CD4-positive, alpha-beta memory T cell (primary cell): ENCODE data around the gene TNC. TPM values are rescaled to one million over a fixed set of nuclear protein-coding genes. Genes with fewer than 3 reads are reported as not detected.

ENCODE experiments used
- CTCF ChIA-PET: fragments of 350-600 bp; sonication (Branson Sonifier 250); formaldehyde crosslinking; loops from one replicate; lab custom pipeline; 2021; ENCODE audit warnings: inconsistent platforms; ENCODE audit not compliant: partially characterized antibody; lab: Charles Lee
- POLR2A ChIA-PET: fragments of 350-600 bp; sonication (Branson Sonifier 250); formaldehyde crosslinking; loops from one replicate; lab custom pipeline; 2021; ENCODE audit not compliant: partially characterized antibody; lab: Charles Lee
- DNase-seq, 5 donors: peaks; one replicate each; pipeline versions ENCODE4 v3.0.0 to v3.0.0-alpha.2; 2020 to 2022; ENCODE audit warnings: mixed read lengths in 1 of 5
- H3K27ac ChIP-seq: one replicate; pipeline ENCODE4 v1.7.0; 2013; ENCODE audit warnings: low read depth, low read length
- H3K27me3 ChIP-seq: 2 replicates; pipeline ENCODE4 v1.7.0; 2013; ENCODE audit warnings: mild to moderate bottlenecking, low read length, moderate library complexity; ENCODE audit not compliant: insufficient read depth
- H3K36me3 ChIP-seq: 2 replicates; pipeline ENCODE4 v1.7.0; 2013; ENCODE audit warnings: mild to moderate bottlenecking, low read length, moderate library complexity; ENCODE audit not compliant: insufficient read depth
- H3K4me1 ChIP-seq: 2 replicates; pipeline ENCODE4 v1.7.0; 2013; ENCODE audit warnings: mild to moderate bottlenecking, low read length, moderate library complexity; ENCODE audit not compliant: insufficient read depth
- H3K4me3 ChIP-seq, 2 donors: one replicate each; pipeline ENCODE4 v1.7.0; 2013; ENCODE audit warnings: low read length in 2 of 2, mild to moderate bottlenecking in 1 of 2
- H3K9me3 ChIP-seq, 2 donors: one replicate each; pipeline ENCODE4 v1.7.0; 2013; ENCODE audit warnings: low read length in 2 of 2, control low read depth in 1 of 2; ENCODE audit not compliant: control insufficient read depth in 1 of 2
- H3K27ac Mint-ChIP-seq, 7 donors: one replicate each; pipeline ENCODE4 v1.8.0; 2020 to 2021; ENCODE audit warnings: mixed read lengths in 7 of 7, mild to moderate bottlenecking in 6 of 7, inconsistent platforms in 3 of 7, moderate library complexity in 3 of 7
- H3K27me3 Mint-ChIP-seq, 2 donors: one replicate each; pipeline ENCODE4 v1.8.0; 2020 to 2021; ENCODE audit warnings: mixed read lengths in 2 of 2
- H3K36me3 Mint-ChIP-seq, 2 donors: one replicate each; pipeline ENCODE4 v1.8.0; 2020 to 2021; ENCODE audit warnings: mixed read lengths in 2 of 2, inconsistent platforms in 1 of 2, mild to moderate bottlenecking in 1 of 2
- H3K4me1 Mint-ChIP-seq, 4 donors: one replicate each; pipeline ENCODE4 v1.8.0; 2020 to 2021; ENCODE audit warnings: mixed read lengths in 4 of 4, mild to moderate bottlenecking in 1 of 4
- H3K4me3 Mint-ChIP-seq, 8 donors: one replicate each; pipeline ENCODE4 v1.8.0; 2020 to 2021; ENCODE audit warnings: mixed read lengths in 8 of 8, mild to moderate bottlenecking in 7 of 8, moderate library complexity in 6 of 8, inconsistent platforms in 3 of 8
- H3K9me3 Mint-ChIP-seq, 8 donors: one replicate each; pipeline ENCODE4 v1.8.0; 2020 to 2021; ENCODE audit warnings: mixed read lengths in 8 of 8, mild to moderate bottlenecking in 5 of 8, inconsistent platforms in 3 of 8, moderate library complexity in 1 of 8
- intact Hi-C: fragments of 100-400 bp; cut with micrococcal nuclease; formaldehyde crosslinking; loops from one replicate; pipeline ENCODE4 v1.15.1; 2023
- polyA plus RNA-seq, 2 donors: library from polyadenylated mRNA; unstranded; fragments of 300-500 nt; fragmentation: Illumina TruSeq; gene quantifications; one replicate each; pipeline ENCODE4 v1.2.3, GENCODE V29; 2021
- total RNA-seq, 2 experiments: library from RNA; stranded (reverse); gene quantifications; one replicate each; pipeline ENCODE4 v1.2.3, GENCODE V29; 2021

TNC gene
- total and polyA plus RNA-seq, 4 experiments from 2014 or later = not detected

DNA sequence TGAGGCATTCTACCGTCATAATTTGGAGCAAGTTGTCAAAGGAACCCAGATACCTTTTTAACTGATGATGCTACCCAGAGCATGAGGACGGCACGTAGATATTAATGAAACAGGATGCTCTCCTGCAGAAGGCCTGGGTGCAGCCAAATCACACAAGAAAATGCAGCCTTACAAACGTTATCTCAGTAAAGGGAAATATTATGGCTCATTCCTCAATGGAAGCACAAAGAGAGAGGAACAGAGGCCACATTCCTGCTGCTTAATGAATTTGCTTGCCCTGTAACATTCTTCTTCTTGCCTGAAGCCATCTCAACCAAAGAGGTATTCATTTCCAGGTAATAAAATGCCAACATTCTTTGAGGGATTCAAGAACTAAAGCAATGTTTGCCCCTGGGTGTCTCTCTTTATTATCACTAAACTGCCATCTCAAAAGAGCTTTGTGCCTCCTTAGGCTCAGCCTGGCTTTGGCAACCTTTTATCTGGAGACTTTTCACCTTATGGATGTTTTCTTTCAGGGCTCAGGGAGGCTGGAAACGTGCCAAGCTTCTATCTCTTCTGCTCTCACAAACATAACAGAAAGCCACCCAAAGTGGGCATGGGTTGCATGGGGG, 92.9 kb downstream of the TNC start:
- H3K36me3 Mint-ChIP-seq = no peaks in the 10 kb centered on the region
- intact Hi-C loops = no loop called here
- no peaks in the 10 kb centered on the region for H3K9me3 Mint-ChIP-seq
- Histone ChIP-seq H3K4me3 (no peak overlapping the region), H3K9me3 (no peaks in the 10 kb centered on the region), H3K27ac (no peak overlapping the region), H3K36me3 (no peaks in the 10 kb centered on the region), H3K4me1 (no peaks in the 10 kb centered on the region), H3K27me3 (no peaks in the 10 kb centered on the region)
- no peak for DNase-seq
- peaks cover 0 to 3% of the 10 kb centered on the region in 2 donors for H3K27me3 Mint-ChIP-seq
- ChIA-PET CTCF (no interaction called here), POLR2A (no interaction called here)
- H3K27ac Mint-ChIP-seq = no peak overlapping the region
- peaks cover 0 to 2% (median 0%) of the 10 kb centered on the region in 4 donors for H3K4me1 Mint-ChIP-seq
- no peak overlapping the region for H3K4me3 Mint-ChIP-seq

DNA sequence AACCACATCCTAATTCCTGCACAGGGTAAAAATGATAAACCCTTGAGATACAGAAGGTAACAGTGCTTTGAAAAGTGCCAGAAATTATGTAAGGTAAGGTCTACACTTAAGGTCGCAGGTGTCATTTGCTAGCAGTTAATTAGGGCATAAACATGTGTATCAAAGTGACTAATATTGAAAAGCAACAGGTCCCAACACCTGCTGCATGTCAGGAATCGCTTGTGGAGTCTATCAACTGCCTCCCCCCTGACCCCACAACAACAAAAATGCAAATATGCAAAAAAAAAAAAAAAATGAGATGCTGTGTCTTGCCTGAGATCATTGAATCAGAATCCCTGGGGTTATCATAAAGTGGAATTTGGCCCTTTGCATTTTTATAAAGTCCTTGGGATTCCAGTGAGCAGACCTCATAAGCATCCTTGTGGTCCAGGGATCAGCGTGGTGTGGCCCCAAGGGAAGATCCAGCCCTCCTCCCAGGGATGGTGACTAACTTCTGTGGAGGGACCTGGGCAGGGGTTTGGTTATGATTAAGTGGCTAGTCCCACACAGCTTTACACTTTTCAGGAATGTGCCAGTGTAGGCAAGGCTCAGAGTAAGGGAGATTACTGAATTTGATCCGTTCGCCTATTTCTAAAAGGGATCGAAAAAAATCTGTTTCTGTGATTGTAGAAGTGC, 95.1 kb downstream of the TNC start:
- Mint-ChIP-seq H3K27ac (no peak overlapping the region), H3K36me3 (no peaks in the 10 kb centered on the region), H3K4me3 (no peak overlapping the region), H3K9me3 (no peaks in the 10 kb centered on the region), H3K4me1 (no peaks in the 10 kb centered on the region), H3K27me3 (peaks cover 0 to 3% of the 10 kb centered on the region in 2 donors)
- H3K4me1 ChIP-seq = no peaks in the 10 kb centered on the region
- no peak for DNase-seq
- ChIA-PET POLR2A (no interaction called here), CTCF (no interaction called here)
- no peaks in the 10 kb centered on the region for H3K36me3 ChIP-seq
- intact Hi-C loops = no loop called here
- no peaks in the 10 kb centered on the region for H3K27me3 ChIP-seq
- no peak overlapping the region for H3K27ac ChIP-seq
- H3K4me3 ChIP-seq = no peak overlapping the region
- H3K9me3 ChIP-seq = no peaks in the 10 kb centered on the region

DNA sequence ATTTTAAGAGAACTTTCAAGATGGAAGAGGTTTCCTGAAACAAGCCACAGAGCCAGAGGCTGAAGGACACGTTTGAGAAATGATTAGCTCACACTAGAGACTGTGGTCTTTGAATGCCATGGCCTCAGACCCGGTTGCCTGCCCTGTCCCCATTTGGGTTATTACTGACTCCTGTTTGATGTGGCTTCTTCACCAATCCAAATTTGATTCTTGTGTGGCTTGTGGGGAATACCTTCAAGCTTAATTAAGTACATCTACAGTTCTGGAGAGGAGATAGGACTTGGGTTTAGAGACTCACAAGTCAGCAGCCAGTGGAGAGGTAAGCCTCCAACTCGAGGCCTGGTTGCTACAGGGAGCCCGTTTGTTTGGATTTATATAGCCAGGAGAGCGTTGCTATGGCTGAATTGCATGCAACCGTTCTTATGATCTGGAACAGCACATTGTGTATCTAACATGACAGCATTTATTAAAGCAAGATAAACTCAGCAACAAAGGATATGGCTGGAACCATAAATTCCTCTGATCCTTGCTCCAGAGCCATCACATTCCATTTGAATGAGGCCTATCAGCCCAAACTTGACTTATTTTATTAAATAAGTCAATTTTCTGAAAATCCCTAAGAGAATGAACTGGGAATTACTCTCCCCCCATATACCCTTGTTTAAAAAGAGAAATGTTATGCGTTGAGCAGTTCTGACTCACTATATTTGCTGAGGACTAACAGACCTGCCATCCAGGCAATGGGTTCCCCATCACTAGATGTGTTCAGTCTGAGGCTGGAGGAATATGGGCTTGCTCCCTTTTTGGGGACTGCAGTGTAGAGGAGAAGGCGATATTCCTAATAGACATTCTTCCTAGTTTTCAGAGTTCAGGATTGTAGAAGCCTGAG, 99.2 kb downstream of the TNC start:
- no peaks in the 10 kb centered on the region for H3K9me3 Mint-ChIP-seq
- intact Hi-C loops = no loop called here
- Histone ChIP-seq H3K27me3 (no peaks in the 10 kb centered on the region), H3K9me3 (no peaks in the 10 kb centered on the region), H3K36me3 (no peaks in the 10 kb centered on the region), H3K4me3 (no peak overlapping the region), H3K27ac (no peak overlapping the region), H3K4me1 (peaks cover 5% of the 10 kb centered on the region)
- H3K27me3 Mint-ChIP-seq = peaks cover 1 to 3% of the 10 kb centered on the region in 2 donors
- POLR2A ChIA-PET = no interaction called here
- no peak overlapping the region for H3K4me3 Mint-ChIP-seq
- no peak for DNase-seq
- H3K36me3 Mint-ChIP-seq = no peaks in the 10 kb centered on the region
- CTCF ChIA-PET = interaction anchor here (4.6 to 14.3 kb wide), 3 partner anchors 109 to 338 kb away, joined by 30 to 233 read pairs (median 110); partner anchors contain the start of gene TEX48
- H3K27ac Mint-ChIP-seq = no peak overlapping the region
- peaks cover 4 to 7% (median 5%) of the 10 kb centered on the region in 4 donors for H3K4me1 Mint-ChIP-seq

DNA sequence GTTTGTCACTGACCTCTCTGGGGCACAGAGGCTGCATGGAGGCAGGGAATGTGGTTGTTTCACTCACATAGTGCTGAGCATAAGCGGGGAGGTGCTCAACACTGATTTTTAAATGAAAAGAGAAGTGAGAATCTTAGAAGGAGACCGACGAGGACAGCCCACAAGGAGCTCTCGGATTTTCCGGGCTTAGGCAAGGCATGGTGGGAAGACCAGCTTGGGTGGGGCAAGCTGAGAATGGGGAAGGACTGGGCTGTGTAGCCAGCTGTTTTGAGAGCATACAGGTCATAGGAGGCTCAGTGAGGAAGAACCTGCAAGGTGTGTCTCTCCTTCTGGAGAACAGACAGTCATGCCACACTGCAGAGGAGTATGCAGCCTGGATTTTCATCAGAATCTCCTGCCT, 101.6 kb downstream of the TNC start:
- Histone ChIP-seq H3K27me3 (no peaks in the 10 kb centered on the region), H3K36me3 (no peaks in the 10 kb centered on the region), H3K9me3 (no peaks in the 10 kb centered on the region), H3K27ac (no peak overlapping the region), H3K4me3 (no peak overlapping the region), H3K4me1 (peaks cover 12% of the 10 kb centered on the region)
- ChIA-PET POLR2A (no interaction called here), CTCF (interaction anchor here (1.0 to 14.3 kb wide), 9 partner anchors 9 to 335 kb away, joined by 3 to 233 read pairs (median 25); partner anchors contain the start of gene TEX48)
- Mint-ChIP-seq H3K27me3 (peaks cover 1% of the 10 kb centered on the region in 2 donors), H3K4me3 (no peak overlapping the region), H3K9me3 (no peaks in the 10 kb centered on the region), H3K4me1 (peaks cover 10 to 18% (median 15%) of the 10 kb centered on the region in 4 donors), H3K27ac (no peak overlapping the region), H3K36me3 (no peaks in the 10 kb centered on the region)
- intact Hi-C loops = no loop called here
- DNase-seq = no peak

DNA sequence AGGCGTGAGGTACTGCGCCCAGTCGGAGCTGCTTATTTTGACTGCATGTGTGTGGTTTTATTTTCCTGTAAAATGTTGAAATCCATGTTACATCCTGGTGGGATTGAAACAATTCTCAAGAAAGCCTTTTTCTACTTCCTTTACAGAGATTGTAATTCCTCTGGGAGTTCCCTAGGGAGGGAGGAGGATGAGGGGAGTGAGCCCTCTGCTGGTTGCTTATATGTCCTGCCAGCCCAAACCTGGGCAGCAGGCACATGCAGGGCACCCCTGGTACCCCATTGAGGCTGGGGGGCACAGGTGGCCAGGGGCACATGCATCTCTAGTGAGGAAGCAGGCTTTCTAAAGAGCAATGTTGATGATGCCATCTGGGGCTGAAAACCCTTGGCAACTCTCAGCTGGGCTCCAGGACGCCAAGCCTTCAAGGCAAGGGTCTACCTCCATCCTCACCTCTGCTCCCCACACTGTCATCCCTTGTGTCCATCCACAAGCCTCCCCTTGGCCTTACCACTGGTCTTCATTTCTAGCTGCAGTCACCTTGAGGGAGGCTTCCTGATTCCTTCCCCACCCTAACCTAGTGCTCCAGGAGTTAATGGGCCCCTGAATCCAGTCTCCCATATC, 102.8 kb downstream of the TNC start:
- DNase-seq = no peak
- Mint-ChIP-seq H3K36me3 (no peaks in the 10 kb centered on the region), H3K27ac (peak overlapping the region in 1 of 7 donors; percentile 9), H3K4me3 (no peak overlapping the region), H3K27me3 (peaks cover 0 to 1% of the 10 kb centered on the region in 2 donors), H3K4me1 (peaks cover 13 to 18% (median 16%) of the 10 kb centered on the region in 4 donors), H3K9me3 (no peaks in the 10 kb centered on the region)
- POLR2A ChIA-PET = interaction anchor here (0.9 kb wide), 1 partner anchor 111 kb away, joined by 4 read pairs; no protein-coding TSS in a partner anchor
- Histone ChIP-seq H3K36me3 (no peaks in the 10 kb centered on the region), H3K27me3 (no peaks in the 10 kb centered on the region), H3K4me3 (no peak overlapping the region), H3K9me3 (no peaks in the 10 kb centered on the region), H3K27ac (no peak overlapping the region), H3K4me1 (peaks cover 12% of the 10 kb centered on the region)
- CTCF ChIA-PET = interaction anchor here (0.8 to 14.3 kb wide), 27 partner anchors 8 to 610 kb away, joined by 3 to 233 read pairs (median 5); partner anchors contain the start of genes TEX48 and TNFSF8
- intact Hi-C loops = loop anchor here (2.0 kb wide), 1 partner anchor 510 kb away; no protein-coding TSS in a partner anchor

DNA sequence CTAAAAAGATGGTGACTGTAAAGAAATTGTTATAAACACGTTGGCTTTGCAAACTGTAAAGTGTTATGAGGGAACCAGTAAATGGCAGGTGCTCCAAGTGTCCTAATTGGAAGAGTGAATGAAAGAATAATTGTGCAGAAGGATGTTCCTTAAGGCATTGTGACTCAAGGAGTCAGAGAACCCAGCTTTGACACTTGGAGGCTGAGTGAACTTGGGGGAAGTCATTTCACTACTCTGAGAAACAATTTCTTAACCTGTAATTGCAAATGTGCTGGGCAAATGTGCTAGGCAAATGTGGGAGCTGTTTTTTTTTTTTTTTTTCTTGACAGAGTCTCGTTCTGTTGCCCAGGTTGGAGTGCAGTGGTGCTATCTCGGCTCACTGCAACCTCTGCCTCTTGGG, 103.5 kb downstream of the TNC start:
- DNase-seq = no peak
- no peaks in the 10 kb centered on the region for H3K36me3 ChIP-seq
- H3K27me3 Mint-ChIP-seq = peaks cover 0 to 1% of the 10 kb centered on the region in 2 donors
- H3K27ac Mint-ChIP-seq = peak overlapping the region in 1 of 7 donors; percentile 69
- no peak overlapping the region for H3K4me3 ChIP-seq
- H3K9me3 Mint-ChIP-seq = no peaks in the 10 kb centered on the region
- ChIA-PET POLR2A (interaction anchor here (0.6 to 1.5 kb wide), 3 partner anchors 26 to 110 kb away, joined by 3 to 5 read pairs (median 4); no protein-coding TSS in a partner anchor), CTCF (interaction anchor here (0.8 to 14.3 kb wide), 26 partner anchors 10 to 609 kb away, joined by 3 to 233 read pairs (median 4); partner anchors contain the start of genes TEX48 and TNFSF8)
- H3K27ac ChIP-seq = no peak overlapping the region
- H3K4me1 ChIP-seq = peaks cover 12% of the 10 kb centered on the region
- no peaks in the 10 kb centered on the region for H3K27me3 ChIP-seq
- no peak overlapping the region for H3K4me3 Mint-ChIP-seq
- intact Hi-C loops = loop anchor here (1.0 to 5.0 kb wide), 7 partner anchors 82 to 609 kb away; partner anchors contain the start of genes TEX48 and TNFSF8
- peaks cover 15 to 18% (median 17%) of the 10 kb centered on the region in 4 donors for H3K4me1 Mint-ChIP-seq
- H3K9me3 ChIP-seq = no peaks in the 10 kb centered on the region
- no peaks in the 10 kb centered on the region for H3K36me3 Mint-ChIP-seq
